ENCODE results near the gene ADAMTSL3.
"Not testable (repeated sequence)": the region's sequence is repeated elsewhere in the genome, so short reads cannot be mapped to it uniquely, and the experiment has no call there.

ADAMTSL3 gene

DNA sequence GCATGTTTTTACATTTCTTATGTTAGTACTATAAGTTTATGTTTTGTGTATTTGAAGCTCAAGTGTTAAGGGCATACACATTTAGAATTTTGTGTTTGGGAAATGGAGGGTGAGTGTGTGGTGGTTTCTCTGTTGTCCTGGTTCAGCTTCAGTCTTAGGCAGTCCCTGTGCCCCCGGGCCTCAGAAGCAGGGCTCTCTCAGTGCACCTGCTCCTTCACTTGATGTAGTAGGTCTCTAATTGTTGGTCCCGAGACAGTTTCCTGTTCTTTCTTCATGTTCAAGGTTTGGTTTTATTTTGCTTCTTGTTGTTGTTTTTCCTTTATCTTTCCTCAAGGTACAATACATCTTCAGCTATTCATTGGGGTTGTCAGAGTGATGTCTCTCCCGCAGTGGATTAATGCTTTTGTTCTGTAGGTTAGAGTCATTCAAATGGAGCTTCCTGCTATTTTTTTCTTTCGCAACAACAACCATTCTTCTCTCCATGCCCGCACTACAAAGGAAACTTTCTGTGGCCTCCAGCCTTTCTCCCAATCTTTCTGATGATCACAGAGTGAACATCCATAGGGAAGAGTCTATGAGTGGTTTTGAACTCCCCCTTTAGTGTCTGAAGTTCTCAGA is 403.9 kb downstream of the ADAMTSL3 start:
- DNase-seq, result no peak

DNA sequence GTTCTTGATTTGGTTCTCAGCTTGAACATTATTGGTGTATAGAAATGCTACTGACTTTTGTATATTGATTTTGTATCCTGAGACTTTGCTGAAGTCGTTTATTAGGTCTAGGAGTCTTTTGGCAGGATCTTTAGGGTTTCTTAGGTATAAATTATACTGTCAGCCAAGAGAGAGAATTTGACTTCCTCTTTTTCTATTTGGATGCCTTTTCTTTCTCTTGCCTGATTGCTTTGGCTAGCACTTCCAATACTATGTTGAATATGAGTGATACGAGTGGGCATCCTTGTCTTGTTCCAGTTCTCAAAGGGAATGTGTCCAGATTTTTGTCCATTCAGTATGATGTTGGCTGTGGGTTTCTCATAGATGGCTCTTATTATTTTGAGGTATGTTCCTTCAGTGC is 409.8 kb downstream of the ADAMTSL3 start:
- not testable (repeated sequence) for DNase-seq

DNA sequence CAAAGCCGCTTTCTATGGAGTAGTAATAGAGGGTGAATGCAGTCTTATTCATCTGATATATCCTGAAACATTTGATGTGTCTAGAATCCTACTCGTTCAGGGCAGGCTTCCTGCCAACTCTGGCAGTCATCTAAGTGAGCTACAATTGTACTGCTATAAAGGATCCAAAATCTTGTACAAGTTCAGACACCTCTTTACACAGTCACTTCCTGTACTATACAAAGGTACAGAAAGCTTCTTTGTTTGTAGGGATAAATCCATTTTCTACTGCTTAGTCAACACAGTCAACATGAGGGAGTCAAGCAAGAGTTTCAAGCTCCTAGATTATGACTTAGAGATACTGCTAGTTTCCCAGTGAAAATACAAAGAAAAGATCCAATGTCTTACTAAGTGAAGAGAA is 414.8 kb downstream of the ADAMTSL3 start:
- DNase-seq, result not testable (repeated sequence)

DNA sequence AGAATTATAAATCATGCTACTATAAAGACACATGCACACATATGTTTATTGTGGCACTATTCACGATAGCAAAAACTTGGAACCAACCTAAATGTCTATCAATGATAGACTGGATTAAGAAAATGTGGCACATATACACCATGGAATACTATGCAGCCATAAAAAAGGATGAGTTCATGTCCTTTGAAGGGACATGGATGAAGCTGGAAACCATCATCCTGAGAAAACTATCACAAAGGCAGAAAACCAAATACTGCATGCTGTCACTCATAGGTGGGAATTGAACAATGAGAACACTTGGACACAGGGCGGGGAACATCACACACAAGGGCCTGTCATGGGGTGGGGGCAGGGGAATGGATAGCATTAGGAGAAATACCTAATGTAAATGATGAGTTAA is 424.1 kb downstream of the ADAMTSL3 start:
- DNase-seq, result not testable (repeated sequence)

DNA sequence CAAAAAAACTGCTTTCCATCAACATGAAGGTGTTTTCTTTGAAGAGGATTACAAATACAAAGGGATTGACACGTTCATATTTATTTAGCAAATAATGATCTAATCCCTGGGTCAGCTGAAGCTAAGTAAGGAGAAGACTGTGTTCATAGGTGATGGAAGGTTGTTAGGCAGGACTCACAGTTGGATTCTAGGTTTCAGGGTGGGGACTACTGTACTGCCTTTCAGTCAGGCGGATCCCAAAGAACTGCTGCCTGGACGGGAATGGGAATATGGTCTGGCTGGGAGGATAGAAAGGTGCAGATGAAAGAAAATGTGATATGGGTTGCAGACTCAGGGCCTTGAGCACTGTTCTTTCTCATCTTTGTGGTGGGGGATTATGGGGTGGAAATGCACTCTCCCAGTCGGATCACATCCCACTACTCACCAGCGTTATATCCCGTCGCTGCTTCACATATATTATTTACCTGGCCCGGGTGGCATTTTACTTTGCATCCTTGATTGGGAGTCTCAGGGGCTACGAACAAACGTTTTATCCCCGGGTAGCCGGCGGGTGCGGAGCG is 425.5 kb downstream of the ADAMTSL3 start:
- not testable (repeated sequence) for DNase-seq

DNA sequence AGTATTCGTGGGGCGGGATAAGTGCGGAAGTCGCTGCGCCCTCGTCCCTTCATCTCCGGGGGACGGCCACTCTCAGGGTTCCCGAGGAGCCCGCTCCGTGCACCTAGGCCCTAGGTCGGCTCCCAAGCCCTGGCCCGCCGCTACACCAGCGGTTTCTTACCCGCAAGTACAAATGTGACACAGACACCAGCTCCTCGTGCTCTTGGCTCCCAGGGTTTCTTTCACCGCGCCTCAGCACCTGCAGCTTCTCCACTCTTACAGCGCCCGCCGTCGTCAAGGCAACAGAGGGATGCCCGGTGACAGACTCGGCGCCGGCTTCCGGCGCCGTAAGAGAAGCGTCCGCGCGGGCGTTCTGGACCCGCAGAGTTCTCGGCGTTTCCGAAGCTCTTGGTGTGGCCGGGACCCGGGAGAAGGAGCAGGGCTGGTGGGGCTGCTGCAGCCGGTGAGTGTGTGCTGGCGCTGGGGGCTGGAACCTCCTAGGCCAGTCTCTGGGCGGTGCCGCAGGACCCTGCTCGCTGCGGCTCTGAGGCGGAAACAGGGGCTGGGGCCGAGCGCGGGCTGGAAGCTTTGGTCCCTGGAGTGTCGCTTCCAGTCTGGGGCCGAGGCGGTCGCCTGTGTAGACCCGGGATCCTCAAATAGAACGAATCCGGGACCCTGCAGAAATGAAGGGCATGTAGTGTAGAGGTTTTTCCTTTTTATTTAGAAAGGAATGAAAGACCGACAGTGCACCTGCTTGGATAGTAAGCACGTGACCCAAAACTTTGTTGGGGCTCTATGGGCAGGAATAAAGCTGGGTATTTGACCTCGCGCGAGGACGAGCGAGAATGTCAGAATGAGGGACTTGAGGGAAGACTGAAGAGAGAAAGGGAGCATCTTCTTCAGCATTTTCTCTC is 426.2 kb downstream of the ADAMTSL3 start:
- peak; percentile 66 for DNase-seq

DNA sequence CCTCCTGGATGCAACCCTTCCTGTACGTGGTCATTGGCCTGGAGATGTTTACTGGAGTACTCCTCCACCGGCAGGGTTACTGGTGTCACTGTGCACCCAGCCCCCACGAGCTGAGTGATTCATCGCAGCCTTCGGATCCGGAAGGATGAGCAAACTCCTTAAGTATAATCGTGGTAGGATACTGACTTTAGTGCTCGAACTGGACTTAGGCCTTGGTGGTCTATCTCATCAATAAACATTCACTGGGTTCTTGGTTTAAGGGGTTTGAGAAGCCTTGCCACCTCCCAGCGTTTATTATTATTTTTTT is 426.8 kb downstream of the ADAMTSL3 start:
- not testable (repeated sequence) for DNase-seq

DNA sequence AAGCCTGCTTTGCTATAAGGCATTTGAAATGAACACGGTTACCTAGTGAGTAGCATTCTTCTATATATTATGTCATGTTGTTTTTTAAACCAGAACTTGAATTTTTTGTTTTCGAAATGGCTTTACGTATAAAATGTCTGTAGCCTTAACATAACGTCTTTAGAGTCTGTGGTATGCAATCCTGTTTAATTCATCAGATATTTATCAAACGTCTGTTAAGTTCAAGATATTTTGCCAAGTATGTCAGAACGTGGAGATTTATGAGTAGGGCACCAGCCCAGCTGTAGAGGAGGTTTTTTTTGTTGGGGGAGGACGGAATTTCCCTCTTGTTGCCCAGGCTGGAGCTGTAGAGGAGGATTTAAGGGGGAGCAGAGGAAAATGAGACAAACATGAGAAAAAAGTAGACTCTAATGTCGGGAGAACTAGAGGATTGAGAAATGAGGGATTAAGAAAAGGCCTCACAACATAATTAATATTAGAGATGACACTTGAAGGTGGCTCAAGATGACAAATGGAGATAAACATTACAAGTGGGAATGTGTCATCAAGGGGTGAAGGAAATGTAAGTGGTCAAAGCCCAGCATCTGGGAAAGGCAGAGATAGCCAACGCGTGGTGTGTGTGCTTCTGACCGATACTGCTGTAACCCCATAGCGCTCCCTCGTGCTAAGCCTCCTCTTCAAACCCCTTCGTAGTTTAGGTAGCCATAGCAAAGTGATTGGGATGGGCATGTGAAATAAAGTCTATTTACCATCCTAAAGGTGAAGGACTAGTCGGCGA is 427.7 kb downstream of the ADAMTSL3 start:
- DNase-seq, result no peak

DNA sequence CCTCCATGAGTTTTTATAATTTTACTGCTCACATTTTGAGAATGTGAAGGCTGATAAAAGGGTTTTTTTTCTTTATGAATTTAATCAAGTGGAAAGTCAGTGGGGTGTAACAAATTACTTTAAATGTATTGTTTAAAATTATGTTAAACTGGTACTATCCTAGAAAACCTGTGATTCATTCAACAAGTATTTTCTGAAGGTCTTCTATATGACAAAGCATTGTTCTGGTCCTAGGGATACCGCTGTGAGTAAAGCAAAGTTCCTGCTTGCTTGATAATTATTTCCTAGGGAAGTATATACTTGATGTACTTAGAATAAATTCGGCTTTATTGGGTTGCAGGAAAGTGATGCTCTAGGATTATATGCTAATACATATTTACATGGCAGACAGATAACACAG is 428.8 kb downstream of the ADAMTSL3 start:
- no peak for DNase-seq

DNA sequence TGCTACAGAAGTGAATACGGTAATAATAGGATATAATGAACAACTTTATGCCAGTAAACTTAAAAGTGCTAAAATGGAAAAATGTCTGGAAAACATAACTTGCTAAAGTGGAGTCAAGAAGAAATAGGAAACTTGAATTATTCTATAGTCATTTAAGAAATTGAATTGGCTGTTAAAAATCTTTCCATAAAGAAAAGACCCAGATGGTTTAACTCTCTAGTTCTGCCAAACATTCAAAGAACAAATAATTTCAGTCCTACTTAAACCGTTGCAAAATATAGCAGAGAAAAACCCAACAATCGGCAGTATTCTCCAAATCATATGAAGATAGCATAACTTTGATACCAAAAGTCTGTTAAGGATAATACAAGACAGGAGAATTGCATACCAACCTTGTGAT is 432.1 kb downstream of the ADAMTSL3 start:
- DNase-seq, result not testable (repeated sequence)
